H1 (cell line): ENCODE results near the gene NR4A2. TPM values are rescaled to one million over a fixed set of nuclear protein-coding genes. Genes with fewer than 3 reads are reported as not detected.

Experiments
- polyA plus RNA-seq, 7 experiments: library from polyadenylated mRNA; depleted of rRNA in 3 of 7; stranded (reverse) in 5 of 7; unstranded in 2 of 7; fragments of >200 nt in 5 of 7; fragments of 200-250 nt in 2 of 7; gene quantifications; 1 replicate in 5 of 7; 2 replicates in 1 of 7; 4 replicates in 1 of 7; pipeline versions ENCODE4 v1.2.1 to v1.2.3, GENCODE V29; 2011 to 2013; ENCODE audit warnings: missing spikeins in 2 of 7, mixed read lengths in 2 of 7
- total RNA-seq: library from RNA; stranded (reverse); fragmentation: NEBNext Ultra II Directional; extraction: Animal tissue kit (Norgen Biotek cat#: 25700); gene quantifications from 2 replicates; pipeline ENCODE4 v1.2.1, GENCODE V29; 2021
- TF ChIP-seq, protein P1 (sequence below): IDR thresholded peaks from 2 replicates; pipeline ENCODE4 v1.6.1; 2012; ENCODE audit warnings: low read length, inconsistent platforms

The NR4A2 gene
- total and polyA plus RNA-seq, 2 of the 8 experiments (the other 6 are each of a cell fraction or from before 2014, with no cell fraction given): 0.15 to 1.7 TPM

DNA sequence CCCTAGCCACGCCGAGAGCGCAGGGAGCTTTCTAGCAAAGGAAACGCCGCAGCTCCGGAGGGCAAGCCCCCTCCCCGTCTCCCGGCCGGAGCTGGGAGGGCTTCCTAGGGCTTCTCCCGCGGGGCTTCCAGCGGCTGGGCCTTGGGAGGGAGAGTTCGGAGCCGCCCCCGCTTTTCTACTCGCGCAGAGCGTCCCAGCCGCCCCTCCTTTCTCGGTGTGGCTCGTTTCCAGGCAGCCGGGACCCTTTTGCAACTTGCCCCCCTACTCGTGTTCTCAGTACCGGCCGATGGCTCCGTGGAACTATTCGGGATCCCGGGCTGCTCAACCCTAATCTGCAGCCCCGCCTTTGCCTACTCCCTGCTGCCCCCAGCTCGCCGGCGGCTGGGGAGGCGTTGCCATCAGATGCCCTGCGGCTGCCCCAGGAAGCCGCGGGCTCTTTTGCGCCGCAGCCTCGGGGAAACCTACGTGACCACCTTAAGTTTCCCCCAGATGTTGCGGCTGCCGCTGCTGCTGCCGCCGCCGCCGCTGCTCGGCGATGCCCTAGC lies 1.5 kb upstream of the NR4A2 start (continued):
- TF ChIP-seq, protein P1, sequence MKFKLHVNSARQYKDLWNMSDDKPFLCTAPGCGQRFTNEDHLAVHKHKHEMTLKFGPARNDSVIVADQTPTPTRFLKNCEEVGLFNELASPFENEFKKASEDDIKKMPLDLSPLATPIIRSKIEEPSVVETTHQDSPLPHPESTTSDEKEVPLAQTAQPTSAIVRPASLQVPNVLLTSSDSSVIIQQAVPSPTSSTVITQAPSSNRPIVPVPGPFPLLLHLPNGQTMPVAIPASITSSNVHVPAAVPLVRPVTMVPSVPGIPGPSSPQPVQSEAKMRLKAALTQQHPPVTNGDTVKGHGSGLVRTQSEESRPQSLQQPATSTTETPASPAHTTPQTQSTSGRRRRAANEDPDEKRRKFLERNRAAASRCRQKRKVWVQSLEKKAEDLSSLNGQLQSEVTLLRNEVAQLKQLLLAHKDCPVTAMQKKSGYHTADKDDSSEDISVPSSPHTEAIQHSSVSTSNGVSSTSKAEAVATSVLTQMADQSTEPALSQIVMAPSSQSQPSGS: no peak
